Thoracic aorta (tissue), 2 donors: ENCODE data around the gene OPN4. TPM values are rescaled to one million over a fixed set of nuclear protein-coding genes. Genes with fewer than 3 reads are reported as not detected.

Experiments used
- ATAC-seq: fragments of 150-250 bp; one replicate; pipeline ENCODE4 v1.8.0; 2017; ENCODE audit warnings: low read depth; ENCODE audit not compliant: insufficient number of reproducible peaks, low FRiP score
- DNase-seq: peaks from one replicate; pipeline ENCODE4 v3.0.0-alpha.2; 2020; ENCODE audit warnings: low spot score
- H3K27ac ChIP-seq, 2 donors: fragments of 200-600 bp; sonication (generic); 1 replicate in 1 of 2; 2 replicates in 1 of 2; pipeline ENCODE4 v1.5.1; 2016; ENCODE audit warnings: mild to moderate bottlenecking in 2 of 2, moderate library complexity in 2 of 2
- H3K27me3 ChIP-seq: fragments of 200-600 bp; sonication (generic); replicated peaks from 2 replicates; pipeline ENCODE4 v1.6.0; 2016; ENCODE audit warnings: mild to moderate bottlenecking; ENCODE audit not compliant: insufficient read depth
- H3K36me3 ChIP-seq: fragments of 200-600 bp; sonication (generic); one replicate; pipeline ENCODE4 v1.5.1; 2016
- H3K4me1 ChIP-seq, 2 donors: fragments of 200-600 bp; sonication (generic); 1 replicate in 1 of 2; 2 replicates in 1 of 2; pipeline versions ENCODE4 v1.5.1 to v1.6.0; 2016; ENCODE audit warnings: low read depth in 2 of 2, mild to moderate bottlenecking in 1 of 2; ENCODE audit not compliant: control insufficient read depth in 1 of 2
- H3K4me3 ChIP-seq: fragments of 200-600 bp; sonication (generic); 2 replicates; pipeline ENCODE4 v1.5.1; 2016; ENCODE audit warnings: mild to moderate bottlenecking
- H3K9me3 ChIP-seq: fragments of 200-600 bp; sonication (generic); 2 replicates; pipeline ENCODE4 v1.5.1; 2016
- total RNA-seq, 2 donors: library from RNA; depleted of rRNA; stranded (reverse); fragments of >200 nt; gene quantifications; one replicate each; pipeline versions ENCODE4 v1.1.0 to v1.2.3, GENCODE V29; 2016
- TF ChIP-seq, protein P1 (sequence below): fragments of 200-600 bp; sonication (generic); IDR thresholded peaks from one replicate; pipeline ENCODE4 v1.5.1; 2019; ENCODE audit warnings: antibody characterized with exemption

The OPN4 gene
- total RNA-seq, 2 donors from 2014 or later, result not detected

DNA sequence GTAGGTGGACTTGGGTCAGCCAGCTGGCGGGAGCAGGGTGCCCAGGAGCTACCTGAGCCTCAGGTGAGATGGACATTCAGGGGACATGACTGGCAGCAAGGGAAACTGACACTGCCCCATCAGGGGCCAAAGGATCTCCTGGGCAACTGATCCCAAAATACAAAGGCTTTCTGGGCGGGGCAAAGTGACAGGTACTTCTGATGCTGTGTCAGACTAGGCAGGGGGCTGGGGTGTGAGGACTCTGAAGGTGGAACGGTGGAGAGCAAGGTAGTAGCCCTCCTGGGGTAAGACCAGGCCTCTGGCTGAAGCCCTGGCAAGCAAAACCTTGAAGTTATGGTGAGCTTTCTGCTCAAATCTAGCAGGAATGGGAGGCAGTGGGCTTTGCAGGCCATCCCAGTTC lies 4.4 kb downstream of the OPN4 start:
- ATAC-seq (no peak), DNase-seq (no peak)
- Histone ChIP-seq H3K4me1 (no peaks in the 10 kb centered on the region), H3K27me3 (no peaks in the 10 kb centered on the region), H3K27ac (no peak overlapping the region), H3K4me3 (no peak overlapping the region), H3K9me3 (no peaks in the 10 kb centered on the region), H3K36me3 (no peaks in the 10 kb centered on the region)
- TF ChIP-seq, protein P1, sequence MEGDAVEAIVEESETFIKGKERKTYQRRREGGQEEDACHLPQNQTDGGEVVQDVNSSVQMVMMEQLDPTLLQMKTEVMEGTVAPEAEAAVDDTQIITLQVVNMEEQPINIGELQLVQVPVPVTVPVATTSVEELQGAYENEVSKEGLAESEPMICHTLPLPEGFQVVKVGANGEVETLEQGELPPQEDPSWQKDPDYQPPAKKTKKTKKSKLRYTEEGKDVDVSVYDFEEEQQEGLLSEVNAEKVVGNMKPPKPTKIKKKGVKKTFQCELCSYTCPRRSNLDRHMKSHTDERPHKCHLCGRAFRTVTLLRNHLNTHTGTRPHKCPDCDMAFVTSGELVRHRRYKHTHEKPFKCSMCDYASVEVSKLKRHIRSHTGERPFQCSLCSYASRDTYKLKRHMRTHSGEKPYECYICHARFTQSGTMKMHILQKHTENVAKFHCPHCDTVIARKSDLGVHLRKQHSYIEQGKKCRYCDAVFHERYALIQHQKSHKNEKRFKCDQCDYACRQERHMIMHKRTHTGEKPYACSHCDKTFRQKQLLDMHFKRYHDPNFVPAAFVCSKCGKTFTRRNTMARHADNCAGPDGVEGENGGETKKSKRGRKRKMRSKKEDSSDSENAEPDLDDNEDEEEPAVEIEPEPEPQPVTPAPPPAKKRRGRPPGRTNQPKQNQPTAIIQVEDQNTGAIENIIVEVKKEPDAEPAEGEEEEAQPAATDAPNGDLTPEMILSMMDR, result no peak

DNA sequence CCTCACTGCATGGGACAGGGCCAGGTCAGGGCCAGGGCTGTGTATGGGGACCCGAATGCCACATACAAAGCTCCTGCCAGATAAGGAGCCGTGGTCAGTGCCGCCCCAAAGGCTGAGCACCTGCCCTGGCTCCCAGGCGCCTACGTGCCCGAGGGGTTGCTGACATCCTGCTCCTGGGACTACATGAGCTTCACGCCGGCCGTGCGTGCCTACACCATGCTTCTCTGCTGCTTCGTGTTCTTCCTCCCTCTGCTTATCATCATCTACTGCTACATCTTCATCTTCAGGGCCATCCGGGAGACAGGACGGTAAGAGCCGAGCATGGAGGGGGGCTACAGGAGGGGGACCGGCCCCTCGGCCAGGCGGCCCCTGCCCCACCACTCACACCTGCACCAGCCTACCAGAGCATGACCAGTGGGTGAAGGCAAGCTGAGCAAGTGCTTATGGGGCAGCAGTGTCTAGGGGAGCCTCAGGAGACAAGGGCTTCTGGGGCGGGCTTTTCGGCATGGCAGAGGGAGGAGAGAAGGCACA lies 4.9 kb downstream of the OPN4 start:
- Histone ChIP-seq H3K27me3 (no peaks in the 10 kb centered on the region), H3K4me3 (no peak overlapping the region), H3K4me1 (no peaks in the 10 kb centered on the region), H3K9me3 (no peaks in the 10 kb centered on the region), H3K27ac (no peak overlapping the region), H3K36me3 (no peaks in the 10 kb centered on the region)
- DNase-seq, result no peak
- ATAC-seq, result no peak
- TF ChIP-seq, protein P1, result no peak

DNA sequence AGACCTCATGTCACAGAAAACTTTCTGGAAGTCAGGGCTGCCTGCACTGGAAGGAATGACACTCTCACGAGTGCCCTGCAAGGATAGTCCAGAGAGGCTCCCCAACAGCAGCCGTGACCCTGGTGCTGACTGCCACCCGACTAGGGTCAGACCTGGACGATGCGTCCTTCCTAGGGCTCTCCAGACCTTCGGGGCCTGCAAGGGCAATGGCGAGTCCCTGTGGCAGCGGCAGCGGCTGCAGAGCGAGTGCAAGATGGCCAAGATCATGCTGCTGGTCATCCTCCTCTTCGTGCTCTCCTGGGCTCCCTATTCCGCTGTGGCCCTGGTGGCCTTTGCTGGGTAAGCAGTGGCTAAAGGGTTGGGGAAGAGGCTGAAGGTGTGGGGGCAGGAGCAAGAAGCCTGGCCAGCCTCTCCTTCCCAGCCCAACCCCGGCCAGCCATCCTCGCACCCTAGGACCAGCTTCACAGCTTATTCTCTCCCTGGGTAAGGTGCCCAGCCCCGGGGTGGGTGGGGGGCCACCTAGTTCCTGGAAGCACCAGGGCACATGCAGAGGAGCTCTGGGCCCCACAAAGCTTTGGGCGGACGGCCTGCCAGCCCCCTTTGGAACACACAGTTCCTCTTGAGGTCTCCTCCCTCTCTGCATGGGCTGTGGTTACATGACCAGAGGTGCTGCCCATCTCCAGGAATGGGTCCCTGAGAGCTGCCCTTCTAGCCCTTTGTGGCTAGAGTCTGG lies 5.5 kb downstream of the OPN4 start:
- TF ChIP-seq, protein P1, result no peak
- peaks cover 4 to 5% of the 10 kb centered on the region in 2 donors for H3K4me1 ChIP-seq
- no peaks in the 10 kb centered on the region for H3K36me3 ChIP-seq
- no peaks in the 10 kb centered on the region for H3K27me3 ChIP-seq
- no peak for DNase-seq
- no peak overlapping the region for H3K4me3 ChIP-seq
- H3K27ac ChIP-seq, result no peak overlapping the region
- ATAC-seq, result no peak
- H3K9me3 ChIP-seq, result no peaks in the 10 kb centered on the region

DNA sequence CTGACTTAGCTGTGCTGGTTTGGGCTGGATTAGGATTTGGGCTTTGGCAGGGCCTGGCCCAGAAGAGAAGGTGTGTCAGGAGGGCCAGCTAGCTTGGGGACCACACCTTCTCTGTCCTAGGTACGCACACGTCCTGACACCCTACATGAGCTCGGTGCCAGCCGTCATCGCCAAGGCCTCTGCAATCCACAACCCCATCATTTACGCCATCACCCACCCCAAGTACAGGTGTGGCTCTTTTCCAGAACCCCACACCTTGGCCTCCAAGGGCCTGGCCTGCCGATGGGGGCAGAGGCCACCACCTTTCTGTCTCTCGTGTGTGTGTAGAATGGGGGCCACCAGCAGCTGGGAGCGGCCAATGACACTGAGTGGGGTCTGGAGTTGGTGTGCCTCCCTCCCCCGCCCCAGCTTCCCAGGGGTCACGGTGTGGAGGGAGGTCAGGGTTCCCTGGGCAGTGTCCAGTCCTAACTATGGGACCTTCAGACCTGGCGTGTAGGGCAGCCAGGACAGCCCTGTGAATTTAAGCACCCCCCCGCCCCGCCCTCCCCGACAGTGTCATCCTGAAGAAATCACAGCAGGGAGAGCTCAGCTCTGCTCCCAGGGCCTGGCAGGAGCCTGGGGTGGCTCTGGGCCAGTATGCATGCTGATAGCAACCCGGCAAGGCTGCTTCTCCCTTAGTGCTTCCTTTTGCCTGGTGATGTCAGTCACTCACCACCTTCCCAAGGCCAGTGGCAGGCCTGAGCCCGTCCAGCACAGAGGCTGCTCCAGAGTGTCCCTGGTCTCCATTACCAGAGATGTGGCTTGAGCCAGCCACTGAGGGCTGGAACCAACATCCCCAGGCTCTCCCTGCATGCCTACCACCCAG lies 7.0 kb downstream of the OPN4 start:
- ATAC-seq (no peak), DNase-seq (no peak)
- TF ChIP-seq, protein P1, result no peak
- Histone ChIP-seq H3K4me3 (no peak overlapping the region), H3K27ac (no peak overlapping the region), H3K36me3 (no peaks in the 10 kb centered on the region), H3K27me3 (no peaks in the 10 kb centered on the region), H3K4me1 (peaks cover 4 to 9% of the 10 kb centered on the region in 2 donors), H3K9me3 (no peaks in the 10 kb centered on the region)
